Fibroblast of lung (primary cell): ENCODE results near the gene PPFIBP1.
"Not testable (repeated sequence)": the region's sequence is repeated elsewhere in the genome, so short reads cannot be mapped to it uniquely, and the experiment has no call there.

ENCODE experiments used
- CTCF ChIP-seq, 2 donors: IDR thresholded peaks in 1 of 2; conservative IDR thresholded peaks in 1 of 2; 1 replicate in 1 of 2; 2 replicates in 1 of 2; pipeline ENCODE4 v1.5.1; 2011 to 2012; ENCODE audit warnings: low read length in 2 of 2, control low read depth in 1 of 2, inconsistent platforms in 1 of 2, low read depth in 1 of 2, mild to moderate bottlenecking in 1 of 2
- EZH2 ChIP-seq: IDR thresholded peaks from 2 replicates; pipeline ENCODE4 v1.5.1; 2012; ENCODE audit warnings: low read length, control low read depth, mild to moderate bottlenecking; ENCODE audit errors: missing control alignments

- not testable (repeated sequence) for TF ChIP-seq CTCF (conservative IDR thresholded peaks at IDR 0.05 in 1 of 2, IDR thresholded peaks at IDR 0.05 in 1 of 2; ENCODE audit: low read depth in 1 of 2, low read length in 2 of 2); EZH2
Measured at GRCh38 chr12:27582445-27582844, 58.4 kb downstream of the PPFIBP1 start.
